Heart left ventricle (tissue), 13 donors: ENCODE results near the gene NFIX.

Experiments used
- POLR2A ChIP-seq, 2 donors: fragments of 450-650 bp; IDR thresholded peaks; one replicate each; pipeline ENCODE4 v1.6.1; 2017; ENCODE audit warnings: antibody characterized with exemption in 2 of 2, mild to moderate bottlenecking in 2 of 2, moderate library complexity in 2 of 2
- TF ChIP-seq, protein P1 (sequence below), 12 donors: fragments of 200-600 bp; sonication (generic) in 4 of 12; IDR thresholded peaks; one replicate each; pipeline versions ENCODE4 v1.5.0 to v1.8.0; 2018 to 2022; ENCODE audit warnings: antibody characterized with exemption in 12 of 12, mild to moderate bottlenecking in 5 of 12
- donor health status: ischemic (EF 13 %, LVEDD 7.1; RV severe dilation, severe dysfunction).
- donor health status: DM: no; HTN: yes; CAD: no.
- donor health status: DM: no; HTN: no; CAD: no.
- donor health status: ischemic (EF 25% LVEDD 6.9; RV normal size, moderate dysfunction).
- donor health status: ischemic (EF 25% LVEDD 5.7; RV mildly dilated, moderate dysfunction).
- donor health status: ischemic (EF 35%, LVEDD 5.7; RV mildly dilated, moderate dysfunction).
- donor health status: nonischemic (EF 11% LVEDD 7.7; RV severe dilation, severe dysfunction).
- donor health status: DM: yes; HTN: yes; CAD: no.
- donor health status: PGD.
- donor health status: ischemic (EF 29% LVEDD 5.4; RV normal size, mild dysfunction).
- donor health status: nonischemic (EF 23%, LVEDD 6.1; RV moderate dilation, normal function).

DNA sequence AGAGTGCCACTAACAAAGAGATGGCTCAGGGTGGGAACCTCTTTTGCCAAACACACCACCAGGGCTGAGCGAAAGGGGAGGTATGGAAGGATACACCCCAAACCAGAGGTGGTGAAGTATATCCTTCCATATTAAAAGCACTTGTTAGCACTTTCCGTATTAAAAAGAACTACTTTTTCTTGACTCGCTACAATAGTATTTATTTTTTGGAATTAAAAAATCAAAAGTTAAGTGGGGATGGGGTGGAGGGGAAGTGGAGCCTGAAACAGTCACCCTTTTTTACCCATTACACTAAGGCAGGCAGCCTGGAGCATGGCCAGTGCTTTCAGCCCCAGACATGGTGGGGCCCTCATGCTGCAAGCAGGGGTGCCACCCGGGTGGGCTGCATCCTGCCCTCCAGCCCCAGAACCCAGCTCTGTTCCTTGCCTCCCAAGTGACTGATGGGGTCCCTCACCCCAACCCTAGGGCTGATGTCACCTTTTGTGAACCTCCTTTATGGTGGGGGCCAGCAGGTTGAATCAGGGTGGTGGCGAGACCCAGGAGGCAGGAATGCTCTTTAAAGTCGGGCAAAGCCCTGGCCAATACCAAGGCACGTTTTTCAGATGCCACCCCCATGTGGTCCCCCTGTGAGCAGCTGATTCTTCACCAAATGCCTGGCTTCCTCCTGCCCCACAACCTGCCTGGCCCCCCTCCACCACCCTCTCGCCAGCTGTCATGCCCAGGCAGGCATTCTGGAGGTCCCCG lies 76.3 kb downstream of the NFIX start:
- TF ChIP-seq, protein P1, sequence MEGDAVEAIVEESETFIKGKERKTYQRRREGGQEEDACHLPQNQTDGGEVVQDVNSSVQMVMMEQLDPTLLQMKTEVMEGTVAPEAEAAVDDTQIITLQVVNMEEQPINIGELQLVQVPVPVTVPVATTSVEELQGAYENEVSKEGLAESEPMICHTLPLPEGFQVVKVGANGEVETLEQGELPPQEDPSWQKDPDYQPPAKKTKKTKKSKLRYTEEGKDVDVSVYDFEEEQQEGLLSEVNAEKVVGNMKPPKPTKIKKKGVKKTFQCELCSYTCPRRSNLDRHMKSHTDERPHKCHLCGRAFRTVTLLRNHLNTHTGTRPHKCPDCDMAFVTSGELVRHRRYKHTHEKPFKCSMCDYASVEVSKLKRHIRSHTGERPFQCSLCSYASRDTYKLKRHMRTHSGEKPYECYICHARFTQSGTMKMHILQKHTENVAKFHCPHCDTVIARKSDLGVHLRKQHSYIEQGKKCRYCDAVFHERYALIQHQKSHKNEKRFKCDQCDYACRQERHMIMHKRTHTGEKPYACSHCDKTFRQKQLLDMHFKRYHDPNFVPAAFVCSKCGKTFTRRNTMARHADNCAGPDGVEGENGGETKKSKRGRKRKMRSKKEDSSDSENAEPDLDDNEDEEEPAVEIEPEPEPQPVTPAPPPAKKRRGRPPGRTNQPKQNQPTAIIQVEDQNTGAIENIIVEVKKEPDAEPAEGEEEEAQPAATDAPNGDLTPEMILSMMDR (IDR thresholded peaks at IDR 0.05), result no peak
- no peak for TF ChIP-seq POLR2A (IDR thresholded peaks at IDR 0.05)
